HG02981 (cell line): ENCODE data around the gene OR56A1.
"Not testable (repeated sequence)": the region's sequence is repeated elsewhere in the genome, so short reads cannot be mapped to it uniquely, and the experiment has no call there.

ENCODE experiments used
- ATAC-seq: cut with Tn5 transposase; IDR thresholded peaks from one replicate; pipeline ENCODE4 v1.9.1; 2021; ENCODE audit warnings: mild to moderate bottlenecking, moderate library complexity; ENCODE audit not compliant: unreplicated experiment

The OR56A1 gene

GRCh38 chr11:6030708-6031405, at the start of gene OR56A1:
OR56A1 (minus strand) TSS chr11:6030758; CDS start chr11:6027692, 3,066 bp downstream.
- ATAC-seq, result no peak

GRCh38 chr11:6079463-6079862, 48.9 kb upstream of the OR56A1 start:
- no peak for ATAC-seq

- no peak for ATAC-seq
Observed at GRCh38 chr11:6077723-6078122, 47.2 kb upstream of the OR56A1 start.

GRCh38 chr11:6076443-6076842, 45.9 kb upstream of the OR56A1 start:
- not testable (repeated sequence) for ATAC-seq

GRCh38 chr11:6067502-6067901, 36.9 kb upstream of the OR56A1 start:
- no peak for ATAC-seq

GRCh38 chr11:6062691-6063358, 32.3 kb upstream of the OR56A1 start:
- no peak for ATAC-seq

- no peak for ATAC-seq
Observed at GRCh38 chr11:6061475-6061874, 30.9 kb upstream of the OR56A1 start.

- no peak for ATAC-seq
Observed at GRCh38 chr11:6057452-6057851, 26.9 kb upstream of the OR56A1 start.

GRCh38 chr11:6055569-6055968, 25.0 kb upstream of the OR56A1 start:
- no peak for ATAC-seq

GRCh38 chr11:6052374-6052773, 21.8 kb upstream of the OR56A1 start:
- no peak for ATAC-seq

- ATAC-seq, result no peak
Observed at GRCh38 chr11:6040874-6041273, 10.3 kb upstream of the OR56A1 start.

GRCh38 chr11:6027501-6027900, 3.1 kb downstream of the OR56A1 start:
- ATAC-seq, result no peak

- no peak for ATAC-seq
Observed at GRCh38 chr11:6025056-6025455, 5.5 kb downstream of the OR56A1 start.

- ATAC-seq, result peak; percentile 75
Observed at GRCh38 chr11:6022956-6023355, 7.6 kb downstream of the OR56A1 start.

- no peak for ATAC-seq
Observed at GRCh38 chr11:6013042-6013441, 17.5 kb downstream of the OR56A1 start.

GRCh38 chr11:6012035-6012668, 18.4 kb downstream of the OR56A1 start:
- ATAC-seq, result no peak

GRCh38 chr11:6006846-6007245, 23.7 kb downstream of the OR56A1 start, which contains the start of gene OR56A4:
OR56A4 (minus strand) TSS chr11:6006946; CDS start chr11:6002992, 3,954 bp downstream.
- ATAC-seq, result no peak

GRCh38 chr11:6006395-6006794, 24.2 kb downstream of the OR56A1 start:
- ATAC-seq, result no peak

- no peak for ATAC-seq
Observed at GRCh38 chr11:6002202-6002699, 28.3 kb downstream of the OR56A1 start.

GRCh38 chr11:5994791-5995190, 35.8 kb downstream of the OR56A1 start:
- ATAC-seq, result no peak

- ATAC-seq, result no peak
Observed at GRCh38 chr11:5992604-5993251, 37.8 kb downstream of the OR56A1 start.
